Measurements from ENCODE around the gene ATP10D.
"Not testable (repeated sequence)": the region's sequence is repeated elsewhere in the genome, so short reads cannot be mapped to it uniquely, and the experiment has no call there.

The ATP10D gene

GRCh38 chr4:47488706-47489105 lies 3.6 kb downstream of the ATP10D start:
- no peak for DNase-seq (ENCODE audit: low spot score)

- no peak for DNase-seq (ENCODE audit: low spot score)
Observed at GRCh38 chr4:47490550-47490949, 5.5 kb downstream of the ATP10D start.

GRCh38 chr4:47493238-47494123 lies 8.4 kb downstream of the ATP10D start:
- DNase-seq (ENCODE audit: low spot score) = no peak

GRCh38 chr4:47494124-47494430 lies 9.0 kb downstream of the ATP10D start:
- no peak for DNase-seq (ENCODE audit: low spot score)

GRCh38 chr4:47498899-47499298 lies 13.8 kb downstream of the ATP10D start:
- no peak for DNase-seq (ENCODE audit: low spot score)

- no peak for DNase-seq (ENCODE audit: low spot score)
Observed at GRCh38 chr4:47499700-47500099, 14.6 kb downstream of the ATP10D start.

GRCh38 chr4:47500776-47501175 lies 15.7 kb downstream of the ATP10D start:
- no peak for DNase-seq (ENCODE audit: low spot score)

GRCh38 chr4:47505147-47505546 lies 20.1 kb downstream of the ATP10D start:
- DNase-seq (ENCODE audit: low spot score) = no peak

- no peak for DNase-seq (ENCODE audit: low spot score)
Observed at GRCh38 chr4:47505666-47506065, 20.6 kb downstream of the ATP10D start.

GRCh38 chr4:47510506-47511143 lies 25.6 kb downstream of the ATP10D start:
- DNase-seq (ENCODE audit: low spot score) = peak; percentile 22

- DNase-seq (ENCODE audit: low spot score) = no peak
Observed at GRCh38 chr4:47513461-47513860, 28.4 kb downstream of the ATP10D start.

GRCh38 chr4:47519239-47519883 lies 34.3 kb downstream of the ATP10D start:
- DNase-seq (ENCODE audit: low spot score) = no peak

GRCh38 chr4:47525154-47525819 lies 40.2 kb downstream of the ATP10D start:
- DNase-seq (ENCODE audit: low spot score) = peak; percentile 68

- DNase-seq (ENCODE audit: low spot score) = no peak
Observed at GRCh38 chr4:47526281-47526680, 41.2 kb downstream of the ATP10D start.

- not testable (repeated sequence) for DNase-seq (ENCODE audit: low spot score)
Observed at GRCh38 chr4:47528646-47529045, 43.6 kb downstream of the ATP10D start.

- DNase-seq (ENCODE audit: low spot score) = no peak
Observed at GRCh38 chr4:47530801-47531200, 45.7 kb downstream of the ATP10D start.

GRCh38 chr4:47531241-47531953 lies 46.3 kb downstream of the ATP10D start:
- peak; percentile 63 for DNase-seq (ENCODE audit: low spot score)

- no peak for DNase-seq (ENCODE audit: low spot score)
Observed at GRCh38 chr4:47531954-47532321, 46.9 kb downstream of the ATP10D start.

GRCh38 chr4:47532658-47533057 lies 47.6 kb downstream of the ATP10D start:
- no peak for DNase-seq (ENCODE audit: low spot score)

- DNase-seq (ENCODE audit: low spot score) = no peak
Observed at GRCh38 chr4:47533689-47534347, 48.7 kb downstream of the ATP10D start.

GRCh38 chr4:47534772-47535171 lies 49.7 kb downstream of the ATP10D start:
- no peak for DNase-seq (ENCODE audit: low spot score)

All from GM03348 (cell line).